ENCODE data around the gene XIRP2. TPM values are rescaled to one million over a fixed set of nuclear protein-coding genes. Genes with fewer than 3 reads are reported as not detected.

The XIRP2 gene
- polyA plus RNA-seq, 1 experiment = not detected

DNA sequence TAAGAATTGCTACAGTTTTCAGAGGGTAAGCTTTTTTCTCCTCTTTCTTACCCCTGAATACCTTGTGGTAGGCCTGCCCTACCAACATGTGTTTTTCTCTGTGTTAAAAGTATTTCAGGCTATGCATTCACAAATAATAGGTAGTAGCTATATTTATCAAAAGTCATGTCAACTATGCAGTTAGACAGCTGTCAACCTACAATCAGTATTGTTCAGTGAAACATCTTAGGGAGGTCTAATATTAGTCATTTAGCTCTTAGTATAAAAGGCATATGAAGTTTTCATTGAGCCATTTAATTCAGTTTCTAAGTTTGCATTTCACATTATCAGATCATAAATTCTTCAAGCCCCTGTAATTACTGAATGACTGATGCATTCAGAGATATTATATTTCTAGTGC lies 36.7 kb downstream of the XIRP2 start:
- H3K27me3 ChIP-seq (ENCODE audit: control insufficient read depth, insufficient read depth, low read length) = no peaks in the 10 kb centered on the region
- POLR2A ChIA-PET = no interaction called here
- CTCF ChIA-PET = no interaction called here
- no peak overlapping the region for H3K4me3 ChIP-seq (ENCODE audit: low read depth, low read length)
- no peaks in the 10 kb centered on the region for H3K36me3 ChIP-seq (ENCODE audit: control insufficient read depth, insufficient read depth, low read length)
- TF ChIP-seq, protein P1, sequence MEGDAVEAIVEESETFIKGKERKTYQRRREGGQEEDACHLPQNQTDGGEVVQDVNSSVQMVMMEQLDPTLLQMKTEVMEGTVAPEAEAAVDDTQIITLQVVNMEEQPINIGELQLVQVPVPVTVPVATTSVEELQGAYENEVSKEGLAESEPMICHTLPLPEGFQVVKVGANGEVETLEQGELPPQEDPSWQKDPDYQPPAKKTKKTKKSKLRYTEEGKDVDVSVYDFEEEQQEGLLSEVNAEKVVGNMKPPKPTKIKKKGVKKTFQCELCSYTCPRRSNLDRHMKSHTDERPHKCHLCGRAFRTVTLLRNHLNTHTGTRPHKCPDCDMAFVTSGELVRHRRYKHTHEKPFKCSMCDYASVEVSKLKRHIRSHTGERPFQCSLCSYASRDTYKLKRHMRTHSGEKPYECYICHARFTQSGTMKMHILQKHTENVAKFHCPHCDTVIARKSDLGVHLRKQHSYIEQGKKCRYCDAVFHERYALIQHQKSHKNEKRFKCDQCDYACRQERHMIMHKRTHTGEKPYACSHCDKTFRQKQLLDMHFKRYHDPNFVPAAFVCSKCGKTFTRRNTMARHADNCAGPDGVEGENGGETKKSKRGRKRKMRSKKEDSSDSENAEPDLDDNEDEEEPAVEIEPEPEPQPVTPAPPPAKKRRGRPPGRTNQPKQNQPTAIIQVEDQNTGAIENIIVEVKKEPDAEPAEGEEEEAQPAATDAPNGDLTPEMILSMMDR (IDR thresholded peaks at IDR 0.05; ENCODE audit: insufficient read depth, low read depth, low read length) = no peak
- DNase-seq (ENCODE audit: low read depth) = no peak

DNA sequence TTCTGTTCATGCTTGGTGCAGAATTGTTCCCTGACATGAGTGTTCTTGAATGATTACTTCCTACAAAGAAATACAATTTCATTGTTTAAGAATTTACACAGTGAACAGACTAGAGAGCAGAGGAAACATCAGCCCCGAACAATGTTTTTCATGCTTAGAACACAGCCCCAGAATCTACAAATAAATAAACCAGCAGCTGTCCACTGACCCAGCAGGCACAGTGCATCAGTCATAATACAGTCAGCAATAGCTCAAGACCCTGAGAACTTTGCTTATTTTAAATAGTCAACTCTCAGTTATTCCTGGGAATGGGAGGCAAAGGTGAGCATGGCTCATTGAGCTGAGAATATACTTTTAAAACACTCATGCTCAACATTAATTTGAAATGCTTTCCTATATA lies 38.4 kb downstream of the XIRP2 start:
- TF ChIP-seq, protein P1 (IDR thresholded peaks at IDR 0.05; ENCODE audit: insufficient read depth, low read depth, low read length) = no peak
- H3K27me3 ChIP-seq (ENCODE audit: control insufficient read depth, insufficient read depth, low read length) = no peaks in the 10 kb centered on the region
- ChIA-PET POLR2A (no interaction called here), CTCF (no interaction called here)
- no peak for DNase-seq (ENCODE audit: low read depth)
- no peaks in the 10 kb centered on the region for H3K36me3 ChIP-seq (ENCODE audit: control insufficient read depth, insufficient read depth, low read length)
- H3K4me3 ChIP-seq (ENCODE audit: low read depth, low read length) = no peak overlapping the region

GRCh38 chr2:166932032-166932431 lies 43.8 kb downstream of the XIRP2 start:
- CTCF ChIA-PET = no interaction called here
- POLR2A ChIA-PET = no interaction called here
- Histone ChIP-seq H3K4me3 (ENCODE audit: low read depth, low read length) (no peak overlapping the region), H3K27me3 (ENCODE audit: control insufficient read depth, insufficient read depth, low read length) (no peaks in the 10 kb centered on the region), H3K36me3 (ENCODE audit: control insufficient read depth, insufficient read depth, low read length) (no peaks in the 10 kb centered on the region)
- no peak for DNase-seq (ENCODE audit: low read depth)
- TF ChIP-seq, protein P1 (IDR thresholded peaks at IDR 0.05; ENCODE audit: insufficient read depth, low read depth, low read length) = no peak

- POLR2A ChIA-PET = no interaction called here
- Histone ChIP-seq H3K36me3 (ENCODE audit: control insufficient read depth, insufficient read depth, low read length) (no peaks in the 10 kb centered on the region), H3K4me3 (ENCODE audit: low read depth, low read length) (no peak overlapping the region), H3K27me3 (ENCODE audit: control insufficient read depth, insufficient read depth, low read length) (no peaks in the 10 kb centered on the region)
- DNase-seq (ENCODE audit: low read depth) = no peak
- TF ChIP-seq, protein P1 (IDR thresholded peaks at IDR 0.05; ENCODE audit: insufficient read depth, low read depth, low read length) = no peak
- CTCF ChIA-PET = interaction anchor here (1.0 kb wide), 1 partner anchor 277 kb away, joined by 3 read pairs; no protein-coding TSS in a partner anchor
Measured at GRCh38 chr2:166934817-166935216, 46.5 kb downstream of the XIRP2 start.

DNA sequence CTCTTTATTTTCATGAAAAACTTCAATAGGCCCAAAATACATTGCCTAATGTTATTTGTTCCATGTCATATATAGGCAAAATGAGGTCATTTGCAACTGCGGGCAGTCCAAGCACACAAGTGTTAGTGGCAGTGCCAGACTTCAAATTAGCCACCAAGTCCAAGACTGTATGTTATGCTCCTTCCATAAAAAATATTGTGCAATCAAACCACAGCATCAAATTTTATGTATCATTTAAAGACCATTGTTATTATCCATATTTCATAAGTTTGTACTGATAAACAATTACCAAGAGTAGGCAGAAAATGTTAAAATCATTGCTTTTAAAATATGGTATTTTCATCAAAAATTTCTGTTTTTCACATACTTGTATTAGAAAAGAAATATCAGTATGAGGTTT lies 54.1 kb downstream of the XIRP2 start:
- H3K4me3 ChIP-seq (ENCODE audit: low read depth, low read length) = no peak overlapping the region
- H3K36me3 ChIP-seq (ENCODE audit: control insufficient read depth, insufficient read depth, low read length) = no peaks in the 10 kb centered on the region
- TF ChIP-seq, protein P1 (IDR thresholded peaks at IDR 0.05; ENCODE audit: insufficient read depth, low read depth, low read length) = no peak
- no peaks in the 10 kb centered on the region for H3K27me3 ChIP-seq (ENCODE audit: control insufficient read depth, insufficient read depth, low read length)
- ChIA-PET CTCF (no interaction called here), POLR2A (no interaction called here)
- no peak for DNase-seq (ENCODE audit: low read depth)
